ENCODE results near the gene ABHD13.

Gene ABHD13

GRCh38 chr13:108268466-108269112 is 50.4 kb downstream of the ABHD13 start:
- no peak for TF ChIP-seq POLR2AphosphoS5 (IDR thresholded peaks at IDR 0.05; ENCODE audit: low read depth, low read length)
- no peak for TF ChIP-seq SIN3A (IDR thresholded peaks at IDR 0.05; ENCODE audit: borderline replicate concordance, insufficient read depth, low read length)
- TF ChIP-seq REST (IDR thresholded peaks at IDR 0.05; ENCODE audit: insufficient read depth in 1 of 2, low read depth in 2 of 2, low read length in 2 of 2): no peak
- TF ChIP-seq TAF1 (IDR thresholded peaks at IDR 0.05; ENCODE audit: borderline replicate concordance, insufficient read depth, low read length): no peak
- no peak for TF ChIP-seq FOXP2 (optimal IDR thresholded peaks at IDR 0.05; ENCODE audit: borderline replicate concordance, extremely low read depth, extremely low read length, insufficient read depth)

GRCh38 chr13:108269601-108270328 is 51.6 kb downstream of the ABHD13 start, which contains the start of gene TNFSF13B:
Gene TNFSF13B, plus strand, starts transcription at chr13:108269718. Its CDS starts 178 bp downstream, at chr13:108269896.
- no peak for TF ChIP-seq POLR2AphosphoS5 (IDR thresholded peaks at IDR 0.05; ENCODE audit: low read depth, low read length)
- TF ChIP-seq FOXP2 (optimal IDR thresholded peaks at IDR 0.05; ENCODE audit: borderline replicate concordance, extremely low read depth, extremely low read length, insufficient read depth): no peak
- TF ChIP-seq REST (IDR thresholded peaks at IDR 0.05; ENCODE audit: insufficient read depth in 1 of 2, low read depth in 2 of 2, low read length in 2 of 2): no peak
- TF ChIP-seq TAF1 (IDR thresholded peaks at IDR 0.05; ENCODE audit: borderline replicate concordance, insufficient read depth, low read length): no peak
- TF ChIP-seq SIN3A (IDR thresholded peaks at IDR 0.05; ENCODE audit: borderline replicate concordance, insufficient read depth, low read length): no peak

GRCh38 chr13:108270442-108270841 is 52.2 kb downstream of the ABHD13 start:
- TF ChIP-seq REST (IDR thresholded peaks at IDR 0.05; ENCODE audit: insufficient read depth in 1 of 2, low read depth in 2 of 2, low read length in 2 of 2) (no peak), TAF1 (IDR thresholded peaks at IDR 0.05; ENCODE audit: borderline replicate concordance, insufficient read depth, low read length) (no peak), SIN3A (IDR thresholded peaks at IDR 0.05; ENCODE audit: borderline replicate concordance, insufficient read depth, low read length) (no peak), FOXP2 (optimal IDR thresholded peaks at IDR 0.05; ENCODE audit: borderline replicate concordance, extremely low read depth, extremely low read length, insufficient read depth) (no peak), POLR2AphosphoS5 (IDR thresholded peaks at IDR 0.05; ENCODE audit: low read depth, low read length) (no peak)

- TF ChIP-seq SIN3A (IDR thresholded peaks at IDR 0.05; ENCODE audit: borderline replicate concordance, insufficient read depth, low read length) (no peak), POLR2AphosphoS5 (IDR thresholded peaks at IDR 0.05; ENCODE audit: low read depth, low read length) (no peak), REST (IDR thresholded peaks at IDR 0.05; ENCODE audit: insufficient read depth in 1 of 2, low read depth in 2 of 2, low read length in 2 of 2) (no peak)
Observed at GRCh38 chr13:108272333-108272732, 54.1 kb downstream of the ABHD13 start.
